WTC11 (cell line): Measurements from ENCODE around the gene DNMT3A. TPM values are rescaled to one million over a fixed set of nuclear protein-coding genes. Genes with fewer than 3 reads are reported as not detected.

Source experiments
- ATAC-seq: fragments of 200-7000 bp; cut with Tn5 transposase; 2 replicates; pipeline ENCODE4 v1.10.0; 2021; ENCODE audit warnings: mild to moderate bottlenecking, moderate library complexity
- CTCF ChIA-PET: fragments of 300-600 bp; sonication (Branson Sonifier 250); formaldehyde crosslinking; loops from one replicate; lab custom pipeline; 2021; ENCODE audit warnings: antibody characterized with exemption; lab: Charles Lee
- POLR2A ChIA-PET: fragments of 350-600 bp; sonication (Branson Sonifier 250); formaldehyde crosslinking; loops from one replicate; lab custom pipeline; 2021; ENCODE audit warnings: antibody characterized with exemption; lab: Charles Lee
- DNase-seq: peaks from one replicate; pipeline ENCODE4 v3.0.0; 2021; ENCODE audit warnings: low spot score
- H3K27ac Mint-ChIP-seq: 2 replicates; pipeline ENCODE4 v1.8.0; 2021; ENCODE audit warnings: mixed read lengths
- H3K27me3 Mint-ChIP-seq: 2 replicates; pipeline ENCODE4 v1.8.0; 2021; ENCODE audit warnings: low read depth, mild to moderate bottlenecking, moderate library complexity, mixed read lengths
- H3K36me3 Mint-ChIP-seq: 2 replicates; pipeline ENCODE4 v1.8.0; 2021; ENCODE audit warnings: mixed read lengths
- H3K4me1 Mint-ChIP-seq: 2 replicates; pipeline ENCODE4 v1.8.0; 2022; ENCODE audit warnings: mixed read lengths
- H3K4me3 Mint-ChIP-seq: 2 replicates; pipeline ENCODE4 v1.8.0; 2021; ENCODE audit warnings: mild to moderate bottlenecking, moderate library complexity, mixed read lengths
- H3K9me3 Mint-ChIP-seq: 2 replicates; pipeline ENCODE4 v1.8.0; 2021; ENCODE audit warnings: mixed read lengths
- ATF1 ChIP-seq: sonication (generic); formaldehyde crosslinking; IDR thresholded peaks from 2 replicates; pipeline ENCODE4 v1.8.1; 2023; ENCODE audit warnings: mild to moderate bottlenecking, moderate library complexity, missing genetic modification reagents
- EMX1 ChIP-seq: fragments of 250-450 bp; sonication (Bioruptor Pico); IDR thresholded peaks from 2 replicates; pipeline ENCODE4 v1.8.0; 2021; ENCODE audit warnings: mild to moderate bottlenecking
- FOXK1 ChIP-seq: sonication (generic); formaldehyde crosslinking; IDR thresholded peaks from 2 replicates; pipeline ENCODE4 v1.8.0; 2022; ENCODE audit warnings: mild to moderate bottlenecking, moderate library complexity, missing genetic modification reagents
- JAZF1 ChIP-seq: fragments of 250-450 bp; sonication (Bioruptor Pico); IDR thresholded peaks from 2 replicates; pipeline ENCODE4 v1.9.0; 2021; ENCODE audit warnings: moderate library complexity, mild to moderate bottlenecking, inconsistent platforms
- KAT7 ChIP-seq: sonication (generic); formaldehyde crosslinking; IDR thresholded peaks from 2 replicates; pipeline ENCODE4 v1.8.1; 2023; ENCODE audit warnings: missing genetic modification reagents, mild to moderate bottlenecking, borderline replicate concordance
- NFE2L1 ChIP-seq: sonication (generic); formaldehyde crosslinking; IDR thresholded peaks from 2 replicates; pipeline ENCODE4 v1.8.1; 2023; ENCODE audit warnings: missing genetic modification reagents
- OVOL2 ChIP-seq: fragments of 250-450 bp; sonication (Bioruptor Pico); IDR thresholded peaks from 2 replicates; pipeline ENCODE4 v1.9.0; 2021; ENCODE audit warnings: mild to moderate bottlenecking, borderline replicate concordance
- PRRX2 ChIP-seq: fragments of 250-450 bp; sonication (Bioruptor Pico); IDR thresholded peaks from 2 replicates; pipeline ENCODE4 v1.8.0; 2021; ENCODE audit warnings: mild to moderate bottlenecking
- SMAD4 ChIP-seq: sonication (generic); formaldehyde crosslinking; IDR thresholded peaks from 2 replicates; pipeline ENCODE4 v1.8.0; 2022; ENCODE audit warnings: mild to moderate bottlenecking, missing genetic modification reagents
- SOX15 ChIP-seq: fragments of 250-450 bp; sonication (Bioruptor Pico); IDR thresholded peaks from 2 replicates; pipeline ENCODE4 v1.9.0; 2021; ENCODE audit warnings: mild to moderate bottlenecking
- ZNF121 ChIP-seq: sonication (generic); formaldehyde crosslinking; IDR thresholded peaks from 2 replicates; pipeline ENCODE4 v1.8.0; 2023; ENCODE audit warnings: missing genetic modification reagents
- ZNF396 ChIP-seq: fragments of 250-450 bp; sonication (Bioruptor Pico); IDR thresholded peaks from 2 replicates; pipeline ENCODE4 v1.8.0; 2021; ENCODE audit warnings: mild to moderate bottlenecking, moderate library complexity, borderline replicate concordance
- ZNF416 ChIP-seq: fragments of 250-450 bp; sonication (Bioruptor Pico); IDR thresholded peaks from 2 replicates; pipeline ENCODE4 v1.9.0; 2021; ENCODE audit warnings: mild to moderate bottlenecking, inconsistent platforms
- ZNF423 ChIP-seq: fragments of 250-450 bp; sonication (Bioruptor Pico); IDR thresholded peaks from 2 replicates; pipeline ENCODE4 v2.1.2; 2022; ENCODE audit warnings: mild to moderate bottlenecking, moderate library complexity
- total RNA-seq: library from RNA; stranded (reverse); gene quantifications from 3 replicates; pipeline ENCODE4 v1.2.3, GENCODE V29; 2021
- TF ChIP-seq, protein P1 (sequence below): sonication (generic); formaldehyde crosslinking; IDR thresholded peaks from 2 replicates; pipeline ENCODE4 v1.8.1; 2022; ENCODE audit warnings: low read depth, missing genetic modification reagents, borderline replicate concordance
- TF ChIP-seq, protein P2 (sequence below): sonication (generic); formaldehyde crosslinking; IDR thresholded peaks from 2 replicates; pipeline ENCODE4 v1.8.1; 2023; ENCODE audit warnings: mild to moderate bottlenecking, missing genetic modification reagents
- TF ChIP-seq, protein P3 (sequence below): fragments of 250-450 bp; sonication (Bioruptor Pico); IDR thresholded peaks from 2 replicates; pipeline ENCODE4 v1.9.0; 2021; ENCODE audit warnings: moderate library complexity, mild to moderate bottlenecking, inconsistent platforms, borderline replicate concordance
- TF ChIP-seq, protein P4 (sequence below): sonication (generic); formaldehyde crosslinking; IDR thresholded peaks from 2 replicates; pipeline ENCODE4 v1.8.0; 2022; ENCODE audit warnings: mild to moderate bottlenecking, missing genetic modification reagents
- TF ChIP-seq, protein P5 (sequence below): sonication (generic); formaldehyde crosslinking; IDR thresholded peaks from 2 replicates; pipeline ENCODE4 v1.8.0; 2022; ENCODE audit warnings: mild to moderate bottlenecking, missing genetic modification reagents
- TF ChIP-seq, protein P6 (sequence below): fragments of 200-600 bp; IDR thresholded peaks from 2 replicates; pipeline ENCODE4 v1.8.0; 2022; ENCODE audit warnings: antibody characterized with exemption

Gene DNMT3A
- total RNA-seq, 1 experiment from 2014 or later: 154 TPM

DNA sequence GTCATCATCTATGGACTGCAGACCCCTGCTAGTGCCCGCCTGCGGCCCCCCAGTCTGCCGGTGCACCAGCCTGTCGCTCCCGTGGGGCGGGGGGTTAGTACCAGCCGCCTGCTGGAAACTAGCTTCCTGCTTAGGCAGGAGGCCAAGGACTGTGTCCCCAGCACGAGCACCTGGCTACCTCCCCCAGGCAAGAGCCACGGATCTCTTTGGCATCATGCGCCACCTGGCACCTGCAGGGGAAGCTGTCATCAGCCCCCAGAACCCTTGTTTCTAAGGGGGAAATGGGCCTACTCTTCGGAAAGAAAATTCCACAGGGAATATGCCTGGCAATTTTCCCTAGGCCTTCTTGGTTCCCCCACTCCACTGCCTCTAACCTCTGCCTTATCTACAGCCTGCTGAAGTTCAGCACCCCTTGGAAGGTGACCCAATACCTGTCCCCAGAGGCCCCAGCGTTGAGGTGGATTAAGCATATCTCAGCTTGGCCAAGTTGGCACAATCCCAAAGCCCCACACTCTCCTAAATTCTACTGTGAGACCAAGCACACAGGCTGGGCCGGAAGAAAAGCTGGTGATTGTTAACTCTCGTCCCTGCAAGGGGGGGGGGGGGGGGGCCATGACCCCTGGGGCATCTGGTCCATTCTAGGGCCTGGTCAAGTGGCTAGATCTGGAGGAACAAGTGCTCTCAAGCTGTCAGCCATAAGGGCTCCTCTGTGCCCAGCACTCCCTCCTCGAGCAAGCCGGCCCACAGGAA is 111.4 kb downstream of the DNMT3A start:
- no peak for DNase-seq
- no peaks in the 10 kb centered on the region for H3K9me3 Mint-ChIP-seq
- TF ChIP-seq NFE2L1 (CRISPR knock-in tag): no peak
- no peak for TF ChIP-seq JAZF1
- TF ChIP-seq, protein P1, sequence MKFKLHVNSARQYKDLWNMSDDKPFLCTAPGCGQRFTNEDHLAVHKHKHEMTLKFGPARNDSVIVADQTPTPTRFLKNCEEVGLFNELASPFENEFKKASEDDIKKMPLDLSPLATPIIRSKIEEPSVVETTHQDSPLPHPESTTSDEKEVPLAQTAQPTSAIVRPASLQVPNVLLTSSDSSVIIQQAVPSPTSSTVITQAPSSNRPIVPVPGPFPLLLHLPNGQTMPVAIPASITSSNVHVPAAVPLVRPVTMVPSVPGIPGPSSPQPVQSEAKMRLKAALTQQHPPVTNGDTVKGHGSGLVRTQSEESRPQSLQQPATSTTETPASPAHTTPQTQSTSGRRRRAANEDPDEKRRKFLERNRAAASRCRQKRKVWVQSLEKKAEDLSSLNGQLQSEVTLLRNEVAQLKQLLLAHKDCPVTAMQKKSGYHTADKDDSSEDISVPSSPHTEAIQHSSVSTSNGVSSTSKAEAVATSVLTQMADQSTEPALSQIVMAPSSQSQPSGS (CRISPR knock-in tag): no peak
- no peak for TF ChIP-seq FOXK1 (CRISPR knock-in tag)
- TF ChIP-seq, protein P2, sequence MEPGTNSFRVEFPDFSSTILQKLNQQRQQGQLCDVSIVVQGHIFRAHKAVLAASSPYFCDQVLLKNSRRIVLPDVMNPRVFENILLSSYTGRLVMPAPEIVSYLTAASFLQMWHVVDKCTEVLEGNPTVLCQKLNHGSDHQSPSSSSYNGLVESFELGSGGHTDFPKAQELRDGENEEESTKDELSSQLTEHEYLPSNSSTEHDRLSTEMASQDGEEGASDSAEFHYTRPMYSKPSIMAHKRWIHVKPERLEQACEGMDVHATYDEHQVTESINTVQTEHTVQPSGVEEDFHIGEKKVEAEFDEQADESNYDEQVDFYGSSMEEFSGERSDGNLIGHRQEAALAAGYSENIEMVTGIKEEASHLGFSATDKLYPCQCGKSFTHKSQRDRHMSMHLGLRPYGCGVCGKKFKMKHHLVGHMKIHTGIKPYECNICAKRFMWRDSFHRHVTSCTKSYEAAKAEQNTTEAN (CRISPR knock-in tag): no peak
- TF ChIP-seq ZNF416: no peak
- TF ChIP-seq, protein P3, sequence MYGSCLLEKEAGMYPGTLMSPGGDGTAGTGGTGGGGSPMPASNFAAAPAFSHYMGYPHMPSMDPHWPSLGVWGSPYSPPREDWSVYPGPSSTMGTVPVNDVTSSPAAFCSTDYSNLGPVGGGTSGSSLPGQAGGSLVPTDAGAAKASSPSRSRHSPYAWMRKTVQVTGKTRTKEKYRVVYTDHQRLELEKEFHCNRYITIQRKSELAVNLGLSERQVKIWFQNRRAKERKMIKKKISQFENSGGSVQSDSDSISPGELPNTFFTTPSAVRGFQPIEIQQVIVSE: no peak
- TF ChIP-seq, protein P4, sequence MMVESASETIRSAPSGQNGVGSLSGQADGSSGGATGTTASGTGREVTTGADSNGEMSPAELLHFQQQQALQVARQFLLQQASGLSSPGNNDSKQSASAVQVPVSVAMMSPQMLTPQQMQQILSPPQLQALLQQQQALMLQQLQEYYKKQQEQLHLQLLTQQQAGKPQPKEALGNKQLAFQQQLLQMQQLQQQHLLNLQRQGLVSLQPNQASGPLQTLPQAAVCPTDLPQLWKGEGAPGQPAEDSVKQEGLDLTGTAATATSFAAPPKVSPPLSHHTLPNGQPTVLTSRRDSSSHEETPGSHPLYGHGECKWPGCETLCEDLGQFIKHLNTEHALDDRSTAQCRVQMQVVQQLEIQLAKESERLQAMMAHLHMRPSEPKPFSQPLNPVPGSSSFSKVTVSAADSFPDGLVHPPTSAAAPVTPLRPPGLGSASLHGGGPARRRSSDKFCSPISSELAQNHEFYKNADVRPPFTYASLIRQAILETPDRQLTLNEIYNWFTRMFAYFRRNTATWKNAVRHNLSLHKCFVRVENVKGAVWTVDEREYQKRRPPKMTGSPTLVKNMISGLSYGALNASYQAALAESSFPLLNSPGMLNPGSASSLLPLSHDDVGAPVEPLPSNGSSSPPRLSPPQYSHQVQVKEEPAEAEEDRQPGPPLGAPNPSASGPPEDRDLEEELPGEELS (CRISPR knock-in tag): no peak
- TF ChIP-seq EMX1 (CRISPR knock-in tag): no peak
- TF ChIP-seq, all 79 proteins: peak for 0
- H3K27me3 Mint-ChIP-seq: no peaks in the 10 kb centered on the region
- H3K27ac Mint-ChIP-seq: peak overlapping the region; percentile 79
- ChIA-PET POLR2A (interaction anchor here (0.6 to 0.7 kb wide), 2 partner anchors 9 to 64 kb away, joined by 3 to 4 read pairs; no protein-coding TSS in a partner anchor), CTCF (interaction anchor here (1.0 to 4.0 kb wide), 11 partner anchors 11 to 132 kb away, joined by 3 to 63 read pairs (median 5); no protein-coding TSS in a partner anchor)
- ATAC-seq: no peak
- H3K4me1 Mint-ChIP-seq: peaks cover 41% of the 10 kb centered on the region
- peaks cover 24% of the 10 kb centered on the region for H3K36me3 Mint-ChIP-seq
- no peak overlapping the region for H3K4me3 Mint-ChIP-seq

DNA sequence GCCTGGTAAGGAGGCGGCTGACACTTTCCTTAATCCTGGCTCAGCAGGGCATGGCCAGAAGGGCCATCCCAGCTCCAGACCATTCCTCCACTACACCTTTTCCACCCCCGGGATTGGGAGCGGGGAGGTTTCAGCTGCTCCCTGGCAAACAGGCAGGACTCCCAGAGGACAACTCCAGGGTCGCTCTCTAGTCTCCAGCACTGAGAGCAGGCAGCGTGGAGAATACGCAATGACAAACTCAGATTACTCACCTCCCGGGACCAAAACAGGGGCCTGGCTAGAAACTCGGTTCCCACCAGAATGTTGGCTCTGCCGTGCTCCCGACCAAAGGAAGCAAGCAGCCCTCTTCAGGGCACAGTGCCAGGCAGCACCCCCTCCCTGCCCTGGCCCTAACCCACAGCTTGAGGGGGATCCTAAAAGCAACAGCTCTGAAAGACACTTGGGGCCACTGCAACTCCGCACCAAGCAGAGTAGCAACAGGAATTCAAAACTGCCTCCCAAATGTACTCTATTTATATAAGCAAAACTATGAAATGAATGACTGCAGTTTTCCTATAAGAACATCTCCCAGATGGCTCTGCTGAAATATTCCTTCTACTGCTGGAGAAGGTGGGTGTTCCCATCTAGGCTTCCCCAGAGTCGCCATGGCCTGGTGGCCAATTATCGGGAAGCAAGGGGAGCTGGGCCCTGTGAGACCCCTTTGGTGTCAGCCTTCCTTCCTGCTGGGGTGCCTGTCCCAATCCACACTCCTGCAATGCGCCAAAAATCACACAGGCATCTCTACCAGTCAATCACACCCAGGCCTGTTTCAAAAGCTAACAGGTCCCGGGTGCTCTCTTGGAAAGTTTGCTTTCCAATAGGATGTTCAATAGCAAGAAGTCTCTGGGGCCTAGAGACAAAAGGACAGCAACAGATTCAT is 112.2 kb downstream of the DNMT3A start:
- H3K27ac Mint-ChIP-seq: peak overlapping the region; percentile 87
- DNase-seq: no peak
- TF ChIP-seq ZNF416 (no peak), PRRX2 (no peak), SMAD4 (CRISPR knock-in tag) (no peak), SOX15 (no peak), OVOL2 (no peak)
- TF ChIP-seq, all 79 proteins: peak for 0
- POLR2A ChIA-PET: interaction anchor here (1.0 to 1.2 kb wide), 4 partner anchors 11 to 29 kb away, joined by 3 to 4 read pairs (median 3); no protein-coding TSS in a partner anchor
- Mint-ChIP-seq H3K27me3 (no peaks in the 10 kb centered on the region), H3K9me3 (no peaks in the 10 kb centered on the region), H3K4me3 (no peak overlapping the region), H3K36me3 (peaks cover 16% of the 10 kb centered on the region), H3K4me1 (peaks cover 41% of the 10 kb centered on the region)
- no peak; the same call in none of the 2 replicates for ATAC-seq
- CTCF ChIA-PET: interaction anchor here (0.6 to 4.0 kb wide), 33 partner anchors 8 to 714 kb away, joined by 3 to 63 read pairs (median 7); partner anchors contain the start of gene POMC

DNA sequence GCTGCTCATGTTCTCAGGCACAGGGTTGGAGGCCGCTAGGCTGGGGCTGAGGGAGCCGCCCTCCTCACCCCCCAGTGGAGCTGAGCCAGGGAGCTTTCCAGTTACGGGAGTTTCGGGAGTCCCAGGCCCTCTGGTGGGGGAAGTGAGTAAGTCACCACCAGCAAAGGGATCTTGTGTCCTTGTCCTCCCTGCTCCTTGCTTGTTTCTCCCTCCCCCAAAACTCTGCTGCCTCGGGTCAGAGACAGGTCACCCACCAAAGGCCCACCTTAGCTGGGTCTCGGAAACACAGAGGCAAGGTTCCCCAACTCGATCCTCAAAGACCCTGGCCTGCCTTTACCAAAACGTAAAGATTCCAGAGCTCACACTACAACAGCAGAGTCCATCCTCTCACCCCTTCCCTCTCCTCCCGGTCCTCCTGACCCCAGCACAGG is 112.9 kb downstream of the DNMT3A start:
- Mint-ChIP-seq H3K27ac (peak overlapping the region; percentile 87), H3K9me3 (no peaks in the 10 kb centered on the region), H3K4me1 (peaks cover 41% of the 10 kb centered on the region), H3K36me3 (peaks cover 9% of the 10 kb centered on the region), H3K27me3 (no peaks in the 10 kb centered on the region), H3K4me3 (no peak overlapping the region)
- ChIA-PET CTCF (interaction anchor here (0.6 to 4.0 kb wide), 45 partner anchors 9 to 714 kb away, joined by 3 to 63 read pairs (median 6); partner anchors contain the start of gene POMC), POLR2A (interaction anchor here (0.8 to 1.2 kb wide), 5 partner anchors 9 to 30 kb away, joined by 3 to 4 read pairs (median 3); no protein-coding TSS in a partner anchor)
- ATAC-seq (peak; percentile 91), DNase-seq (peak; percentile 87)
- TF ChIP-seq ZNF121 (CRISPR knock-in tag) (peak; percentile 87; the same call in 1 of the 2 replicates), KAT7 (CRISPR knock-in tag) (no peak), ZNF396 (CRISPR knock-in tag) (no peak), ZNF423 (CRISPR knock-in tag) (no peak), ATF1 (CRISPR knock-in tag) (no peak)
- TF ChIP-seq, protein P5, sequence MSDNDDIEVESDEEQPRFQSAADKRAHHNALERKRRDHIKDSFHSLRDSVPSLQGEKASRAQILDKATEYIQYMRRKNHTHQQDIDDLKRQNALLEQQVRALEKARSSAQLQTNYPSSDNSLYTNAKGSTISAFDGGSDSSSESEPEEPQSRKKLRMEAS: no peak
- TF ChIP-seq, protein P6, sequence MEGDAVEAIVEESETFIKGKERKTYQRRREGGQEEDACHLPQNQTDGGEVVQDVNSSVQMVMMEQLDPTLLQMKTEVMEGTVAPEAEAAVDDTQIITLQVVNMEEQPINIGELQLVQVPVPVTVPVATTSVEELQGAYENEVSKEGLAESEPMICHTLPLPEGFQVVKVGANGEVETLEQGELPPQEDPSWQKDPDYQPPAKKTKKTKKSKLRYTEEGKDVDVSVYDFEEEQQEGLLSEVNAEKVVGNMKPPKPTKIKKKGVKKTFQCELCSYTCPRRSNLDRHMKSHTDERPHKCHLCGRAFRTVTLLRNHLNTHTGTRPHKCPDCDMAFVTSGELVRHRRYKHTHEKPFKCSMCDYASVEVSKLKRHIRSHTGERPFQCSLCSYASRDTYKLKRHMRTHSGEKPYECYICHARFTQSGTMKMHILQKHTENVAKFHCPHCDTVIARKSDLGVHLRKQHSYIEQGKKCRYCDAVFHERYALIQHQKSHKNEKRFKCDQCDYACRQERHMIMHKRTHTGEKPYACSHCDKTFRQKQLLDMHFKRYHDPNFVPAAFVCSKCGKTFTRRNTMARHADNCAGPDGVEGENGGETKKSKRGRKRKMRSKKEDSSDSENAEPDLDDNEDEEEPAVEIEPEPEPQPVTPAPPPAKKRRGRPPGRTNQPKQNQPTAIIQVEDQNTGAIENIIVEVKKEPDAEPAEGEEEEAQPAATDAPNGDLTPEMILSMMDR: peak; percentile 83
